CD4-positive, alpha-beta T cell treated with Interleukin-17A for 1 hour (primary cell): ENCODE measurements around the gene ASB18.

Experiments
- DNase-seq: peaks from one replicate; pipeline ENCODE4 v3.0.0-alpha.2; 2020

The ASB18 gene

GRCh38 chr2:236159778-236160170, 104.4 kb downstream of the ASB18 start:
- no peak for DNase-seq

- DNase-seq, result no peak
Measured at GRCh38 chr2:236158969-236159777, 105.0 kb downstream of the ASB18 start.

- no peak for DNase-seq
Measured at GRCh38 chr2:236157815-236158498, 106.2 kb downstream of the ASB18 start.

- DNase-seq, result no peak
Measured at GRCh38 chr2:236157366-236157765, 106.8 kb downstream of the ASB18 start.

- no peak for DNase-seq
Measured at GRCh38 chr2:236156860-236157194, 107.4 kb downstream of the ASB18 start.

GRCh38 chr2:236156095-236156859, 107.9 kb downstream of the ASB18 start:
- DNase-seq, result no peak

GRCh38 chr2:236155406-236155805, 108.8 kb downstream of the ASB18 start:
- DNase-seq, result no peak

- no peak for DNase-seq
Measured at GRCh38 chr2:236146436-236146835, 117.8 kb downstream of the ASB18 start.

- no peak for DNase-seq
Measured at GRCh38 chr2:236143811-236144210, 120.4 kb downstream of the ASB18 start.
